ENCODE data around the gene SND1.

The SND1 gene

GRCh38 chr7:127828843-127829500 is 177.0 kb downstream of the SND1 start:
- Histone ChIP-seq H3K9me2 (ENCODE audit: low read depth, low read length) (no peaks in the 10 kb centered on the region), H3K4me1 (ENCODE audit: insufficient read depth, low read length, severe bottlenecking) (peaks cover 11% of the 10 kb centered on the region), H3K9me3 (ENCODE audit: low read length) (no peaks in the 10 kb centered on the region), H3K79me2 (ENCODE audit: insufficient read depth, low read length) (peaks cover 4% of the 10 kb centered on the region; the same call in 1 of the 2 replicates), H2AFZ (ENCODE audit: low read length) (no peak overlapping the region), H3K36me3 (ENCODE audit: insufficient read depth, low read length) (peaks cover 14% of the 10 kb centered on the region; the same call in 1 of the 2 replicates), H3K4me2 (ENCODE audit: low read length) (no peak overlapping the region), H3K4me3 (ENCODE audit: low read depth, low read length, poor library complexity, severe bottlenecking) (no peak overlapping the region), H3F3A (ENCODE audit: insufficient read depth, low read length) (no peaks in the 10 kb centered on the region), H4K20me1 (ENCODE audit: insufficient read depth, low read length) (no peaks in the 10 kb centered on the region), H3K27me3 (ENCODE audit: insufficient read depth, low read length) (no peaks in the 10 kb centered on the region), H3K27ac (ENCODE audit: low read depth, low read length, poor library complexity, severe bottlenecking) (no peak overlapping the region), H3K9ac (ENCODE audit: low read length) (no peak overlapping the region)
- TF ChIP-seq CTCF (IDR thresholded peaks at IDR 0.05; ENCODE audit: low read length) (no peak), EZH2 (IDR thresholded peaks at IDR 0.05; ENCODE audit: borderline replicate concordance, low read length) (no peak)

- Histone ChIP-seq H3K9ac (ENCODE audit: low read length) (no peak overlapping the region), H3K79me2 (ENCODE audit: insufficient read depth, low read length) (peaks cover 8% of the 10 kb centered on the region; the same call in 1 of the 2 replicates), H3F3A (ENCODE audit: insufficient read depth, low read length) (no peaks in the 10 kb centered on the region), H3K4me1 (ENCODE audit: insufficient read depth, low read length, severe bottlenecking) (peaks cover 11% of the 10 kb centered on the region), H3K4me3 (ENCODE audit: low read depth, low read length, poor library complexity, severe bottlenecking) (no peak overlapping the region), H3K27me3 (ENCODE audit: insufficient read depth, low read length) (no peaks in the 10 kb centered on the region), H3K27ac (ENCODE audit: low read depth, low read length, poor library complexity, severe bottlenecking) (no peak overlapping the region), H3K9me2 (ENCODE audit: low read depth, low read length) (no peaks in the 10 kb centered on the region), H3K4me2 (ENCODE audit: low read length) (no peak overlapping the region), H3K9me3 (ENCODE audit: low read length) (peaks cover 13% of the 10 kb centered on the region), H4K20me1 (ENCODE audit: insufficient read depth, low read length) (no peaks in the 10 kb centered on the region), H2AFZ (ENCODE audit: low read length) (no peak overlapping the region), H3K36me3 (ENCODE audit: insufficient read depth, low read length) (peaks cover 26% of the 10 kb centered on the region)
- no peak for TF ChIP-seq EZH2 (IDR thresholded peaks at IDR 0.05; ENCODE audit: borderline replicate concordance, low read length)
- TF ChIP-seq CTCF (IDR thresholded peaks at IDR 0.05; ENCODE audit: low read length): no peak
Observed at GRCh38 chr7:127831318-127832219, 179.6 kb downstream of the SND1 start.

- H3K79me2 ChIP-seq (ENCODE audit: insufficient read depth, low read length): 0 out of 2 replicates have a peak, but pooled peaks cover 4% of the 10 kb centered on the region
- TF ChIP-seq EZH2 (IDR thresholded peaks at IDR 0.05; ENCODE audit: borderline replicate concordance, low read length) (no peak), CTCF (IDR thresholded peaks at IDR 0.05; ENCODE audit: low read length) (no peak)
Observed at GRCh38 chr7:127832592-127832991, 180.6 kb downstream of the SND1 start.

More at GRCh38 chr7:127832592-127832991, 180.6 kb downstream of the SND1 start:
- H4K20me1 ChIP-seq (ENCODE audit: insufficient read depth, low read length): no peaks in the 10 kb centered on the region
- peaks cover 16% of the 10 kb centered on the region for H3K9me3 ChIP-seq (ENCODE audit: low read length)
- no peaks in the 10 kb centered on the region for H3K9me2 ChIP-seq (ENCODE audit: low read depth, low read length)
- H3K36me3 ChIP-seq (ENCODE audit: insufficient read depth, low read length): peaks cover 35% of the 10 kb centered on the region
- peaks cover 11% of the 10 kb centered on the region for H3K4me1 ChIP-seq (ENCODE audit: insufficient read depth, low read length, severe bottlenecking)
- no peak overlapping the region for H3K4me3 ChIP-seq (ENCODE audit: low read depth, low read length, poor library complexity, severe bottlenecking)
- H3K4me2 ChIP-seq (ENCODE audit: low read length): no peak overlapping the region
- H3K9ac ChIP-seq (ENCODE audit: low read length): no peak overlapping the region
- H2AFZ ChIP-seq (ENCODE audit: low read length): no peak overlapping the region
- no peaks in the 10 kb centered on the region for H3K27me3 ChIP-seq (ENCODE audit: insufficient read depth, low read length)
- no peaks in the 10 kb centered on the region for H3F3A ChIP-seq (ENCODE audit: insufficient read depth, low read length)
- H3K27ac ChIP-seq (ENCODE audit: low read depth, low read length, poor library complexity, severe bottlenecking): no peak overlapping the region

Data from OCI-LY1 (cell line).